Stimulated activated CD4-positive, alpha-beta T cell treated with anti-CD3 and anti-CD28 coated beads, Interleukin-12 subunit alpha, Interleukin-12 subunit beta, amount 100 ng/mL, for 48 hours (primary cell): ENCODE results near the gene COL6A2.

ENCODE experiments used
- DNase-seq, 3 donors: peaks; one replicate each; pipeline ENCODE4 v3.0.0-alpha.2; 2020; ENCODE audit warnings: low read depth in 2 of 3, low spot score in 1 of 3

The COL6A2 gene

GRCh38 chr21:46112725-46113215 is 14.9 kb downstream of the COL6A2 start:
- DNase-seq = no peak

GRCh38 chr21:46113497-46114176 is 15.7 kb downstream of the COL6A2 start:
- DNase-seq = no peak

GRCh38 chr21:46114963-46115362 is 17.1 kb downstream of the COL6A2 start:
- DNase-seq = no peak

- no peak for DNase-seq
These were observed 17.7 kb downstream of the COL6A2 start for GRCh38 chr21:46115441-46116188.

GRCh38 chr21:46116189-46116775 is 18.4 kb downstream of the COL6A2 start:
- no peak for DNase-seq

- no peak for DNase-seq
These were observed 19.1 kb downstream of the COL6A2 start for GRCh38 chr21:46116776-46117585.

- DNase-seq = no peak
These were observed 19.8 kb downstream of the COL6A2 start for GRCh38 chr21:46117586-46118315.

- no peak for DNase-seq
These were observed 20.6 kb downstream of the COL6A2 start for GRCh38 chr21:46118316-46119143.

GRCh38 chr21:46119144-46119636 is 21.3 kb downstream of the COL6A2 start:
- no peak for DNase-seq

GRCh38 chr21:46119637-46120271 is 21.8 kb downstream of the COL6A2 start:
- no peak for DNase-seq

- no peak for DNase-seq
These were observed 22.7 kb downstream of the COL6A2 start for GRCh38 chr21:46120301-46121285.

- no peak for DNase-seq
These were observed 23.6 kb downstream of the COL6A2 start for GRCh38 chr21:46121286-46122221.

- DNase-seq = no peak
These were observed 24.3 kb downstream of the COL6A2 start for GRCh38 chr21:46122237-46122671.

- no peak for DNase-seq
These were observed 25.1 kb downstream of the COL6A2 start for GRCh38 chr21:46122758-46123683.

- DNase-seq = no peak
These were observed 26.4 kb downstream of the COL6A2 start for GRCh38 chr21:46124083-46124925.
